GM19023 (cell line): ENCODE results near the gene CCDC149.

Experiments used
- ATAC-seq: cut with Tn5 transposase; IDR thresholded peaks from one replicate; pipeline ENCODE4 v1.9.1; 2021; ENCODE audit warnings: mild to moderate bottlenecking, moderate library complexity; ENCODE audit not compliant: unreplicated experiment

CCDC149 gene

GRCh38 chr4:24912252-24913118, at the start of gene CCDC149:
Gene CCDC149, minus strand, starts transcription at chr4:24913042. Its CDS starts 178 bp downstream, at chr4:24912864.
- ATAC-seq: no peak

GRCh38 chr4:24957886-24958285, 45.0 kb upstream of the CCDC149 start:
- no peak for ATAC-seq

- ATAC-seq: no peak
These were observed 43.9 kb upstream of the CCDC149 start for GRCh38 chr4:24956763-24957162.

GRCh38 chr4:24956091-24956490, 43.2 kb upstream of the CCDC149 start:
- ATAC-seq: no peak

GRCh38 chr4:24952667-24953066, 39.8 kb upstream of the CCDC149 start:
- no peak for ATAC-seq

GRCh38 chr4:24949970-24950369, 37.1 kb upstream of the CCDC149 start:
- ATAC-seq: no peak

GRCh38 chr4:24937917-24938281, 25.1 kb upstream of the CCDC149 start:
- no peak for ATAC-seq

- no peak for ATAC-seq
These were observed 24.5 kb upstream of the CCDC149 start for GRCh38 chr4:24937176-24937916.

GRCh38 chr4:24935856-24936255, 23.0 kb upstream of the CCDC149 start:
- ATAC-seq: no peak

- no peak for ATAC-seq
These were observed 21.5 kb upstream of the CCDC149 start for GRCh38 chr4:24934311-24934710.

- ATAC-seq: no peak
These were observed 20.9 kb upstream of the CCDC149 start for GRCh38 chr4:24933684-24934275.

GRCh38 chr4:24932515-24933225, 19.8 kb upstream of the CCDC149 start:
- no peak for ATAC-seq

- no peak for ATAC-seq
These were observed 17.3 kb upstream of the CCDC149 start for GRCh38 chr4:24930151-24930550.

GRCh38 chr4:24928708-24929107, 15.9 kb upstream of the CCDC149 start:
- no peak for ATAC-seq

- ATAC-seq: no peak
These were observed 14.2 kb upstream of the CCDC149 start for GRCh38 chr4:24927049-24927448.

GRCh38 chr4:24924309-24924781, 11.5 kb upstream of the CCDC149 start:
- ATAC-seq: no peak

- no peak for ATAC-seq
These were observed 10.7 kb upstream of the CCDC149 start for GRCh38 chr4:24923550-24923949.

- no peak for ATAC-seq
These were observed 10.2 kb upstream of the CCDC149 start for GRCh38 chr4:24923002-24923401.

GRCh38 chr4:24922416-24922815, 9.6 kb upstream of the CCDC149 start:
- no peak for ATAC-seq

- no peak for ATAC-seq
These were observed 8.6 kb upstream of the CCDC149 start for GRCh38 chr4:24921491-24921890.

- no peak for ATAC-seq
These were observed 7.2 kb upstream of the CCDC149 start for GRCh38 chr4:24920008-24920407.
